ENCODE data around the gene DHRS9.
A peak's percentile ranks its signal among the peaks of the same experiment; 100 is the strongest.
"Not testable (repeated sequence)": the region's sequence is repeated elsewhere in the genome, so short reads cannot be mapped to it uniquely, and the experiment has no call there.

DHRS9 gene

DNA sequence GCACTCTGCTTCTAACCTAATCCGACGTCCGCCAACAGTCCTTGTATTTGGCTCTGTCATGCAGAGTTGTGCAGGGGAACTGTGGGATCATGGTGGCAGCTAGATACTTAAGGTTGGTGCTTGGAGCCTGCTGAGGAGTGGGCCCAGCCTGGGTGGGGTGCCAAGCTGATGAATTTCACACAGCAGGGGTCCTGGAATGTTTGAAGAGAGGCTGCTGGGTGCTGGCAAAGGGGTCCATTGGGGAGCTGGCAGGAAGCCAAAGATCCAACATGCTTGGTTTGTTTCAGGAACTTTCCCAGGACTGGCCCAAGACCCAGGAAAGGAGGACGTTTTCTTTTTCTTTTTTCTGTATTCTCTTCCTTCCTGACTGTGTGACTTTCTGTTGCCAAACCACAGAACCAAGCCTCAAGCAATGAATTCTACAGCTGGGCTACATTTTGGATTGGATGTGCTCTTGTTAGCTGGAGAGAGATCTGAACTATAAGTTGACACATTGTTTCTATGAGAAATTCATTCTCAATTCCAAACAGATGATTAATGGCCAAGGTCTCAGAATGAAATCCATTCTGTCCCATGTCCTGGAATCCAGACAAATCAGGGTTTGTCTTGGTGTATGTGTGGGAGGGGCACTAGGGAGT, 49.9 kb downstream of the DHRS9 start:
- peak overlapping the region in 1 of 21 experiments; percentile 10 for H3K27ac ChIP-seq
- no peak overlapping the region for H3K4me3 ChIP-seq

DNA sequence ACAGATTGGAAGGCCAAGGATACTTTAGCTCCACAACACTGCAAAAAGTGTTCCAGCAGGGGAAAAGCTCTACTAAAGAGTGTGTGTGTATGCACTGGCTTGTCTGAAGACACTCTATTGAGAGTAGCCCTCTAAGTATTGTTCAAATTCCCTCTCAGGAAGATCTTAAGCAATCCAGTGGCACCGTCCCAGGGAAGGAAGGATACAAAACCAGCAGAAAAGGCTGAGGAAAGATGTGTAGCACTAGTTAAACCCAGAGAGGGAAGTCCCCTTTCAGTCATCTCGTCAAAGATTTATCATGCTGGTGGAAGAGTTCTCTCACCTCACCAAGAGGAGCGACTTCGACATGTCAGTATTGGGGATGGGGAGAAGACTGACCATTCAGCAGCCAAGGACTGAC, 50.5 kb downstream of the DHRS9 start:
- Histone ChIP-seq H3K27ac (peak overlapping the region in 1 of 21 experiments; percentile 10), H3K4me3 (no peak overlapping the region)

DNA sequence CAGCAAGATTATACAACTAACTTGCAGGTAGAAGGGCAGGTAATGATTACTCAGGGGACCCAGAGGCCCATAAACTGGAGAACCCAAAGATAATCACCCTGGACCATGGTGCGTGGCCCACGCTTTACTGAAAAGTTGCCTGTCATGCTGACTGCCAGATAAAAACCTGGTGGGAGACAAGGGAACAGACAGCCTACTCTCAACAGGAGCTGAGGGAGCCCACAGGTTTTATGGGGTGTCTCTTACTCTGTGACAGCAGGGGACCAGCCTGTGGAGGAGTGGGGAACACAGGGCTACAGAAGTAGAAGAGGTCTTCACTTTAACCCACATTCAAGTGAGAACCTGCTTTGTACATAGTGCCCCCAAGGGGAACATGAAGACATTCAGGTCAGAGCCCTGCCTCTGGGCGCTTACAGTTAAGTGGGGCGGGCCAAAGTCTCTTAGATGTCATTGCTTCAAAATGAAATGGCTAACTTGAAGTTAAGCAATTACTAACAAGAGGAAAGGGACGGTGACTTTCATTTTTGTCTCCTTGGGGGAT, 60.4 kb downstream of the DHRS9 start:
- no peak overlapping the region for H3K4me3 ChIP-seq
- no peak overlapping the region for H3K27ac ChIP-seq

DNA sequence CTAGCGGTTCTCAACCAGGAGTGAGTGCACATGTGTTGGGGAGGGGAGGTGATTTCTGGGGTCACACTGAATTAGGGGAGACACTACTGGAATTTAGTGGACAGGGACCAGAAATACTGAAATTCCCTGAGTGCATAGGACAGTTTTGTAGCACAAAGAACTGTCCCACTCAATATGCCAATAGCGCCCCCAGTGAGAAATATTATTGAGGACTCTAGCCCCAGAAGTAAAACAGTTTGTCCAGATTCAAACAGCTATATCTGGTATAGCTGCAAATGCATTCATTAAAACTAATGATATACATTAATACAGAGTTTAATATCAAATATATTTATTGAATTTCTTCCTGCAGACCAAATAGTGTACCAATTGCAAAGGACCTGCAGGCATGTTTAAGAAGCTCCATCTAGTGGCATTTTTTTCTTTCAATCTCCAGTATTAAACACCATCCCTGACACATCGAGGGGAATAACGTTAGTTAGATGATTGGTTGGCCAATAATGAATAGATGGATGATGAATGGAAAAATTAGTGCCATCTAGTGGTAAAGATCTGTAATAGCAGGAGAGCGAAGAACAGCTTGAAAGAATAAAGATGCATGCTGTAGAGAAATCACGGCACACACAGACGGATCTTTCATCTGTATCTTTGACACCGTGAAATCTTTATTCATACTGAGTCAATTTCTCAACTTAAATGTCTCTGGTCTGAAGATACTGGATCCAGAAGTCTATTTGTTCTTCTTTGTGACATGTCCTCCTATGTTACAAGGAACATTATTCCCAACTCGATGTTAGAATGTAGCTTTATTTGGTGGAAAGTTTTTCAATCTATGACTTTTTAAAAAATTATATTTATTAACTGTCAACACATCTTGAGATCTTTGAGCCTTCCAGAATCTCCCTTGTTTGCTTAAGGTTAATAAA, 62.5 kb downstream of the DHRS9 start:
- H3K4me3 ChIP-seq: no peak overlapping the region
- no peak overlapping the region for H3K27ac ChIP-seq

DNA sequence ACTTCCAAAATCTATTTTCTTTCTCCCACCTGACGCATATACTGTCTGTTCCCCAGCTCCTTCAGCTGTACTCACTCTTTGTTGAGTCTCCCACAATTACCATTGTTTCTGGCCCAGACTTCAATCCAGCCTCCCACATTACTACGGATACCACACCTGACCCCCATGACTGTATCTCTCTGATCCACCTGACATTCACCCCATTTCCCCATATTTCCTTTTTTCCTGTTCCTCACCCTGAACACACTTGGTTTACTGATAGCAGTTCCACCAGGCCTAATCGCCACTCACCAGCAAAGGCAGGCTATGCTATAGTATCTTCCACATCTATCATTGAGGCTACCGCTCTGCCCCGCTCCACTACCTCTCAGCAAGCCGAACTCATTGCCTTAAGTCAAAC, 64.9 kb downstream of the DHRS9 start:
- H3K27ac ChIP-seq, H3K4me3 ChIP-seq: not testable (repeated sequence)

DNA sequence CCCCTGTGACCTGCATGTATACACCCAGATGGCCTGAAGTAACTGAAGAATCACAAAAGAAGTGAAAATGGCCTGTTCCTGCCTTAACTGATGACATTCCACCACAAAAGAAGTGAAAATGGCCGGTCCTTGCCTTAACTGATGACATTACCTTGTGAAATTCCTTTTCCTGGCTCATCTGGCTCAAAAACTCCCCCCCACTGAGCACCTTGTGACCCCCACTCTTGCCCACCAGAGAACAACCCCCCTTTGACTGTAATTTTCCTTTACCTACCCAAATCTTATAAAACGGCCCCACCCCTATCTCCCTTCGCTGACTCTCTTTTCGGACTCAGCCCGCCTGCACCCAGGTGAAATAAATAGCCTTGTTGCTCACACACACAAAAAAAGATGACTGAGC, 67.1 kb downstream of the DHRS9 start:
- not testable (repeated sequence) for H3K27ac ChIP-seq, H3K4me3 ChIP-seq

DNA sequence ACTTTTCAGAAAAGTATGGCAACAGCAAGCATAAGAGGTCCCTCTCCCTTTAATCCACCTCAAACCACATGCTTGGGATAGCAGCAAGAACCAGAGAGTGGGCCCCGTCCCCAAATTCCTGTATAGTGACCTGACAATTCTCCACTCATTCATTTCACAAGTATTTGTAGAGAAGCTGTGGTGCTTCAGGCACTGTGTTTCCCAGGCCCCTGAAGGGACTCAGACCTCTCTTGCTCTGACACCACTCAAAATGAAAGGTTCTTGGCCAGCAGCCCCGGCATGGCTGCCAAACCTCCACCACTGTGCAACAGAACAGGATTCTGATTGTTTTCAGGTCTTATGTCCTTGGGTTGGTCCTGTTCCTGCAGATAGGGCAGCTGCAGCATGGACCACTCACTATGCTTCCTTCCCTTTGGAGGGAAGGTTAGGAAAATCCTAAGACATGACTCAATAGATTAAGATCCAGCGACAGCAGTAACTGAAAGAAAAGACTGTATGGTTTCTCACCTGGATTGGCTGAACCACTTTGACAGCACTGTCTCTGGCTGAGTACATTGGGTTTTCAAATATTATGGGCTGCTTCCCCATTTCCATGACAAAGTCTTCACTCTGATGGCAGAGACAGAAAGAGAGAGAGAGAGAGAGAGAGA, 67.6 kb downstream of the DHRS9 start:
- no peak overlapping the region for H3K4me3 ChIP-seq
- H3K27ac ChIP-seq: no peak overlapping the region

DNA sequence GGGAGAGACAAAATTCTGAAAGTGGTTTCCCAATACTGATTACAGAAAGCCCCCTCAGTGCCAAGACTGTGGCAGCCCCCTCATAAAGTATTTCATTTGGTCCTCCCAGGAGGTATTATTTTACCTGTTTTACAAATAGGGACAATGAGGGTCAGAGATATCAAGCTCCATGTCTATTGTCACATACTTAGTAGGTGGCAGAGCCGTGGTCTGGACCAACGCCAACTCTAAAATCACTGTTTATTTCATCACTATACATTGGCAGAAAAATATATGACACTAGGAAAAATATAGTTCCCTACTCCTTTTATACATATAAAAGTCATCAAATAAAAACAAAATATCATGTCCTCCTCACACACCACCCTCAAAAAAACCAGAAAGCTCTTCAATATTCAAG, 68.6 kb downstream of the DHRS9 start:
- no peak overlapping the region for H3K27ac ChIP-seq
- no peak overlapping the region for H3K4me3 ChIP-seq

DNA sequence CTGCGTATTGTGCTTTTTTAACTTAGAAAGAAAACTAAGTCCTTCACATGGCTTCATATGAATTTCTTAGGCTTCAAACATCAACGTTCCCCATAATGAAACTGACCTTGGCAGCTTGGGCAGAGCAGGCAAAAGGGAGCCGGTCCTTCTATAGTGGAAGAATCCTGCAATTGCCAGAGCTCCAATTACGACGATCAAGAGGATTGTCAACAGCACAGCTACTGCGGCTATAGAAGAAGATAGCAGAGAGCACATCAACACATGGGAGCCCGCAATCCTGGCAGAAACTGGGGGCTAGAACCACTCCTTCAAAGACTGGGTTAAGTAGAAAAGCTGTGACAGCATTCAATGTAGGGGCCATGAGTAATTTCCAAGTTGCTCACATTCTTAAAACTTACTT, 69.8 kb downstream of the DHRS9 start:
- H3K4me3 ChIP-seq: no peak overlapping the region
- no peak overlapping the region for H3K27ac ChIP-seq

DNA sequence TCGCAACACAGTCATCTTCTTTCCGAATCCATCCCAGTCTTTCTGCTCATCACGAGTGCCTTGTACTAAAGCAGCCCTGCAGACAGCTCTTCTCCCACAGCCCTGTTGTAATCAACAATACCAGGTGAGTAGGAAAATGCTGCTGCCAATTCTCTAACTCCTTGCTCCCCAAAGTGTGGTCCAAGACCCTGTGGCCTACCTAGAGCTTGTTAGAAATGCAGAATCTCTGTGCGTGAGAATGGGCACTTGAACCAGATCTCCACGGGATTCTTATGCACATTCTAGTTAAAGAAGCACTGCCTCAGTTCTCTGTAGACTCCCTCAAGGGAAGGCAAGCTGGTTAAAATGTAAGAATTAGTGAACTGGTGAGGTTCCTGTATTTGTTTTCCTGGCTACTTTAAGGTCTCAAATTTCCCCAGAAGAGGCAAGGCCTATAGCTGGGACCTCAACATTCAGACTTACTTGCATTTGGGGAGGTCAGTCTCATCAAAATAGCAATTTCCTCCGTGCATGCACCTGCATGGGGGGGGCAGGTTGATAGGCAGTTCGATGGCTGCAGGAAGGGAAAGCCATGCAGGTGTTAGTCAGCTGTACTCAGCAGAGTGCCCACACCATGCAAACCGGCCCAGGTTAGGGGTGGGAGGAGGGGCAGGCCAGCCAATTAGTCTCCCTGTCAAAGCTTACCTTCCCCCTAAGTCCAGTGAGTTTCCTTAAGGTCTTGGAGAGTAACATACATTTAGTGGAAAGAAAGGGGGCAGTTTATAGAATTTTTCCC, 70.8 kb downstream of the DHRS9 start:
- H3K27ac ChIP-seq: no peak overlapping the region

DNA sequence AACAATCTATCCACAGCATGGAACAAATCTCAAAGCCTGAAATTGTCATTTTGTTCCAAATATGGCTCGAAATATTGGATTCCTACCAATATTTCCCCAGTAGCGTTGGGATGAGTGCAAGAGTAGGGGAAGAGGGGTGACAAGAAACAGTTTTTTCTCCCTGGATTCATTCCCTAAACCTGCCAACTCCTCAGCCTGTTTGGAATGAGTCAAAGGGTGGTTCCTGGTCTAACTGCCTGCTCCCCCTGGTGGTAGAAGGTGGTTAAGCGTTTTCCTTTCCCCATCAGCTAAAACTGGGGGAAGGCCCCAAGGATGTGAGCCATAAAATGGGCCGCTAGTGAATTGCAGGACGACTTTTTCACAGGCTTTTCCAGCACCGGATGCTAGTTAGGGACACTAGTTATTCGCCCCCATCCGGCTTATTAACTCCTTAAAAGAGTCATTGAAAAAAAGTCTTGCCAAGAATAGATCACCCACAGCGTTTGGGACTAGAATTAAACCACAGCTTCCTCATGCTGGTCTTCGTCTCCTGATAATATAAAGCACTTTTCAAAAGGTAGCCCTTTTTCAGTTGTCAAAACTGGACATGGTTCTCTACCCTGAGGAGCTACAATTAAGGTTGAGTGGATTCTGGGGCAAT, 72.5 kb downstream of the DHRS9 start:
- Histone ChIP-seq H3K27ac (no peak overlapping the region), H3K4me3 (no peak overlapping the region)

More for the DNA sequence above, 70.8 kb downstream of the DHRS9 start:
- H3K4me3 ChIP-seq: no peak overlapping the region

DNA sequence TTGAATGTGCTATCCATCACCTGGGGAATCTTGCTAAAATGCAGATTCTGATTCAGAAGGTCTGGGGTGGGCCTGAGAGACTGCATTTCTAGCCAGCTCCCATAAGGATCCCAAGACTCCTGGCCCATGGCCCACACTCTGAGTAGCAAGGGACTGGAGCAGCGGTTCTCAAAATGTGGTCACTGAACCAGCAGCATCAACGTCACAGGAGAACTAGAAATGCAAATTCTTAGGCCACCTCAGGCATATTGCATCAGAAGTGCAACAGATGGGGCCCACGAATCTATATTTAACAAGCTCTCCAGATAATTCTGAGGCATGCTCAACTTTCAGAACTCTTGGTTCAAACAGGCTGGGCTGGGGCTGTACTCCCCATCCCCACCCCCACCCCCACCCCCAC, 74.6 kb downstream of the DHRS9 start:
- no peak overlapping the region for H3K4me3 ChIP-seq

More for the DNA sequence above, 74.6 kb downstream of the DHRS9 start:
- no peak overlapping the region for H3K27ac ChIP-seq

Measured in skin epidermis (tissue), 12 donors.